ENCODE results near the gene TRIM44. TPM values are rescaled to one million over a fixed set of nuclear protein-coding genes. Genes with fewer than 3 reads are reported as not detected.

Gene TRIM44
- total RNA-seq, 1 donor from 2014 or later: 86.6 TPM

DNA sequence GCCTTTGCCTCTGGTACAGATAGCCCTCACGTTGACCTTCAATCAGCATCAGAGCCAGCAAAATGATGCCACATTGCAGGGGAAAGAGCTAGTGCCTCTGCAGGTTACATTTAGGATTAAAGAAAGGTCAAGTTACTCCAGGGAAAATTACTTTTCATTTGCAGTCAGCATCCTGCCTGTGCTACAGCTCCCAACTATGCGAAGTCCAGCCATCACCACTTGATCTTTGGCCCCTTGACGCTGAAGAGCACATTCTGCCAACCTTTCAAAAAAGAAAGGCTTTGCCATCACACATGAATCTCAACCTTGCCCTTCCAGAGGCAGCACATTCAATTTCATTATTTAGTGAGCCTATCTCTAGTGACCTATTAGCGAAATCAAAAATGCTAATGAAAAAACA is 33.1 kb upstream of the TRIM44 start:
- Mint-ChIP-seq H3K36me3 (peaks cover 3% of the 10 kb centered on the region), H3K27me3 (ENCODE audit: low read depth) (no peaks in the 10 kb centered on the region), H3K27ac (peak overlapping the region; percentile 77), H3K9me3 (peaks cover 4% of the 10 kb centered on the region), H3K4me3 (no peak overlapping the region), H3K4me1 (peaks cover 44% of the 10 kb centered on the region)
- DNase-seq (ENCODE audit: low spot score in 2 of 2, unreplicated experiment in 2 of 2): no peak
- TF ChIP-seq, protein P1, sequence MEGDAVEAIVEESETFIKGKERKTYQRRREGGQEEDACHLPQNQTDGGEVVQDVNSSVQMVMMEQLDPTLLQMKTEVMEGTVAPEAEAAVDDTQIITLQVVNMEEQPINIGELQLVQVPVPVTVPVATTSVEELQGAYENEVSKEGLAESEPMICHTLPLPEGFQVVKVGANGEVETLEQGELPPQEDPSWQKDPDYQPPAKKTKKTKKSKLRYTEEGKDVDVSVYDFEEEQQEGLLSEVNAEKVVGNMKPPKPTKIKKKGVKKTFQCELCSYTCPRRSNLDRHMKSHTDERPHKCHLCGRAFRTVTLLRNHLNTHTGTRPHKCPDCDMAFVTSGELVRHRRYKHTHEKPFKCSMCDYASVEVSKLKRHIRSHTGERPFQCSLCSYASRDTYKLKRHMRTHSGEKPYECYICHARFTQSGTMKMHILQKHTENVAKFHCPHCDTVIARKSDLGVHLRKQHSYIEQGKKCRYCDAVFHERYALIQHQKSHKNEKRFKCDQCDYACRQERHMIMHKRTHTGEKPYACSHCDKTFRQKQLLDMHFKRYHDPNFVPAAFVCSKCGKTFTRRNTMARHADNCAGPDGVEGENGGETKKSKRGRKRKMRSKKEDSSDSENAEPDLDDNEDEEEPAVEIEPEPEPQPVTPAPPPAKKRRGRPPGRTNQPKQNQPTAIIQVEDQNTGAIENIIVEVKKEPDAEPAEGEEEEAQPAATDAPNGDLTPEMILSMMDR (IDR thresholded peaks at IDR 0.05; ENCODE audit: unreplicated experiment): no peak

DNA sequence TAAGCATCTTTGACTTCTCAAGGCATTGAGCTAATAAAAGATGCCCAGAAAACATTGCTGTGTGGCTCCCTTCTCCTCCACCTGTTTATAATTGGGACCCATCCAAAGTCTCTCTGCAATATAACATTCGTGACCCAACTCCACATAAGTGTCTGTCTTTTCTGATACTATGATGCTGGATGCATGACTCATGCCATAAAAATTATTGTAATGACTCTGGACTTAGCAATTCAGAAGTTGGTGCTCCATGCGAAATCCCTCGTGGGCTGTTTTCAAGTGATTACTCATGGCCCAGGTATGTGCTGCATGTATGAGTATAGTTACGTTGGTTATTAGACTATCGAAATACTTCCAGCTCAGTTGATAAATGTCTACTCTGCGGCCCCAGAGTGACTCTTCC is 32.7 kb upstream of the TRIM44 start:
- peak overlapping the region; percentile 77 for H3K27ac Mint-ChIP-seq

DNA sequence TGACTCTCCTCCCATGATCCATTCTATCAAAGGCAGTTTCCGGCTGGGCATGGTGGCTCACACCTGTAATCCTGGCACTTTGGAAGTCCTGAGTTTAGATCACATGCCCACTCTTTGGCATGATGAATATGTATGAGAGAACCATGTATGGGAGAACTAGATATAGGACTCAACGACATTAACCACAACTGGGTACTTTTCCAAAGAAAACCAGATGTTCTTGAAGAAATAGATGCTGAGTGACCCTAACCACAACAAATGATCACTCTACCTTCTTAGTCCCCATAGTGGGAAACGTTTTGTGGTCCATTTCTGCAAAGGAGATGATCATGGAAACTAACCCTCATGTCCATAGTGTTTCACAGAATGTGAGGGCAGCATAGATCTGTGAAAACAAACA is 30.7 kb upstream of the TRIM44 start:
- DNase-seq (ENCODE audit: low spot score in 2 of 2, unreplicated experiment in 2 of 2): no peak
- Mint-ChIP-seq H3K4me1 (peaks cover 27% of the 10 kb centered on the region), H3K9me3 (peaks cover 4% of the 10 kb centered on the region), H3K36me3 (peaks cover 3% of the 10 kb centered on the region), H3K27ac (no peak overlapping the region), H3K4me3 (no peak overlapping the region), H3K27me3 (ENCODE audit: low read depth) (no peaks in the 10 kb centered on the region)
- TF ChIP-seq, protein P1 (IDR thresholded peaks at IDR 0.05; ENCODE audit: unreplicated experiment): no peak

More for the DNA sequence above, 32.7 kb upstream of the TRIM44 start:
- no peak for DNase-seq (ENCODE audit: low spot score in 2 of 2, unreplicated experiment in 2 of 2)
- H3K36me3 Mint-ChIP-seq: peaks cover 3% of the 10 kb centered on the region
- H3K9me3 Mint-ChIP-seq: peaks cover 4% of the 10 kb centered on the region
- peaks cover 40% of the 10 kb centered on the region for H3K4me1 Mint-ChIP-seq
- no peak overlapping the region for H3K4me3 Mint-ChIP-seq
- TF ChIP-seq, protein P1 (IDR thresholded peaks at IDR 0.05; ENCODE audit: unreplicated experiment): no peak
- H3K27me3 Mint-ChIP-seq (ENCODE audit: low read depth): no peaks in the 10 kb centered on the region

DNA sequence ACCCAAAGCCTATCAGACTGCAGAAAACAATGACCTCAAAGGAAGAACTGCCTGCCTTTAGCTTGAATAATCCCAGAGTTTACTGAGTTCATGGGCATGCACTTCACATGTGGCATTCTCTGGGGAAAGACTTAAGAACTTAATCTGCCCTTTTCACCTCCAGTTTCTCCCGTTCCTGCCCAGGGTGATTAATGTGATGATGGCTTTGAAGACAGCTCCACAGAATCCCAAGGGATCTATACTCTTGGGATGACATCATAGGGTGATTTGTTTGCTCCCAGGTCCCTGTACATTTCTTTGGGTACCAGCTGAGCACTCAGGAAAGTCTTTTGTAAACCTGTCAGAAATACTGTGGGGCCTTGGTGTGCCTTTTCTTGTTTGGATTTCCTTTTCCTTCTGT is 30.3 kb upstream of the TRIM44 start:
- H3K36me3 Mint-ChIP-seq: peaks cover 3% of the 10 kb centered on the region
- peaks cover 4% of the 10 kb centered on the region for H3K9me3 Mint-ChIP-seq
- H3K27ac Mint-ChIP-seq: no peak overlapping the region
- TF ChIP-seq, protein P1 (IDR thresholded peaks at IDR 0.05; ENCODE audit: unreplicated experiment): no peak
- peaks cover 27% of the 10 kb centered on the region for H3K4me1 Mint-ChIP-seq
- no peak for DNase-seq (ENCODE audit: low spot score in 2 of 2, unreplicated experiment in 2 of 2)
- H3K27me3 Mint-ChIP-seq (ENCODE audit: low read depth): no peaks in the 10 kb centered on the region
- H3K4me3 Mint-ChIP-seq: no peak overlapping the region

DNA sequence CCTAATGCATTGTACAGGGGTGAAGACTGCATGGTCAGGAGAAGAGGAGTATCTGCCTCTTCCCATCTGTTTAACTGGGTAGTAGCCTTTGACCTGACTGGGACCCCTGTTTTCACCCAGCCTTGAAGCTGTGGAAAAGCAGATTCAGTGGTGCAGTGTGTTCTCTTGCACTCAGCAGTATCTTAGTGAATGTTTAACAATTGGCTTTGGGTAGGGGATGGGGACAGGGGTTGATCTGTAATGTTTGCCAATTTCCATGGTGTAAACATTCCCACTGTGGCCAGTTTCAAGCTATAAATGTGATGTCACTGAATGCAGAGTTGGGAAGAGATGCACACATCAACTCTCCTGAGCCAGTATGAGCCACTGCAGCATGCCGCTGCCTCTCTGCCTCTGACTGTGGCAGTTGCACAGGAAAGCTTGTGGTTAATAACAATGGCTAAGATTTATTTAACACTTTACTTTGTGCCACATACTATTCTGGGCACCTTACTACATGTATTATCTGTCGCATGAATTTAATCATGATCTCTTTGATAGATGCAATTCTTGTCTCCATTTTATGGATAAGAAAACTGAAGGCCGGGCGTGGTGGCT is 28.6 kb upstream of the TRIM44 start:
- TF ChIP-seq, protein P1 (IDR thresholded peaks at IDR 0.05; ENCODE audit: unreplicated experiment): no peak
- no peaks in the 10 kb centered on the region for H3K36me3 Mint-ChIP-seq
- no peak overlapping the region for H3K4me3 Mint-ChIP-seq
- H3K27ac Mint-ChIP-seq: no peak overlapping the region
- no peaks in the 10 kb centered on the region for H3K27me3 Mint-ChIP-seq (ENCODE audit: low read depth)
- H3K4me1 Mint-ChIP-seq: peaks cover 32% of the 10 kb centered on the region
- no peaks in the 10 kb centered on the region for H3K9me3 Mint-ChIP-seq
- DNase-seq (ENCODE audit: low spot score in 2 of 2, unreplicated experiment in 2 of 2): no peak

DNA sequence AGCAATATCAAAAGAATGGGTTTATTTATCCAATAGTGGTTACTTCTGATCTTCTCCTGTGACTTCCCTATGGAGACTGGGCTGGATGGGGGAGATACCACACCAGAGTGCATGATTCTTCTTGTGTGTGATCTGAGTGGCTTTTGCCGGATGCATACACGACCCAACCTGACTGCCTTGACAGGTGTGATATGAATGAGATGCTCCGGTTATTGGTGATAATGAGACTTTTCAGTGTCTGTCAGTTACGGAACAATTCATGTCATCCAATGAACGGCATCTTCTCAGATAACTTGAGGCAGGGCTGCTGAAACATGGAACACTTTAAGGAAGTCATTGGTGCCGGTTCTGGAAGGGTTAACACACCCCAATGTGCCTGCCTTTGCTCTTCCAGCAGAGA is 26.6 kb upstream of the TRIM44 start:
- no peak for DNase-seq (ENCODE audit: low spot score in 2 of 2, unreplicated experiment in 2 of 2)
- no peaks in the 10 kb centered on the region for H3K27me3 Mint-ChIP-seq (ENCODE audit: low read depth)
- H3K27ac Mint-ChIP-seq: no peak overlapping the region
- no peaks in the 10 kb centered on the region for H3K9me3 Mint-ChIP-seq
- H3K4me1 Mint-ChIP-seq: peaks cover 24% of the 10 kb centered on the region
- no peaks in the 10 kb centered on the region for H3K36me3 Mint-ChIP-seq
- TF ChIP-seq, protein P1 (IDR thresholded peaks at IDR 0.05; ENCODE audit: unreplicated experiment): no peak
- no peak overlapping the region for H3K4me3 Mint-ChIP-seq
